ENCODE results near the gene SLC4A2.

SLC4A2 gene

DNA sequence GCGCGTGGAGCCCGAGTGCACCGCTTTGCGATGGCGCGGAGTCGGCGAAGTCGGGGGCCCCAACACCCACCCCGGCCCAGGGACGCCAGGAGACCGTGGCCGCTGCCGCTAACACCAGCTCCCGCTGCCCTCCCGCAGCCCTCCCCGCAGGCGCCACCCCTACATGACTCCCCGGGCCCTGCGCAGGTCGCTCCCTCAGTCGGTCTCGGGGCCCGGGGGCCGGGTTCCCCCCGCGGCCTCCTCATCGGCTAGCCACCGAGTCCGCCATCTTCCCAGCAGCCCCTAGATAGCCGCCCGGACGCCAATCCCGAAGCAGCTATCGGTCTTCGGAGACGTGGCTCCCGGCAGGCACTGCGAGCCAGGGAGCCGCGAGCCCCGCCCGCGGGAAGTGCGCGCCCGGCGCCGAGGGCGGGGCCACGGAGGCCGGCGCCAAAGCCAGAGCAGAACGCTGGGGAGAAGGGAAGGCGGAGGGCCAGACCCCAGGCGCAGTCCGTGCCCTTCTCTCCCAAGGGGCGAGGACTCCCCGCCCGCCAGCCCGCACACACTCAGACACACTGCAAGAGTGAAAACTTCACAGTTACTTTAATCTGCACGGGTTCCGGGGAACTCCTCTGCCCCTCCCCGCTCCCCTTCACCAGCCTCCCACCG is 21.3 kb downstream of the SLC4A2 start, which contains the start of gene FASTK:
TSS of gene FASTK (minus strand) at position 288 of the 648 bp plus-strand sequence. CDS start at position 245, 43 bp downstream.
- peak; percentile 46 for DNase-seq (ENCODE audit: low read depth)
- peak within 1 kb of the TSS; percentile 96 for H3K4me3 ChIP-seq (ENCODE audit: control insufficient read depth, low read depth, low read length)
- TF ChIP-seq, protein P1, sequence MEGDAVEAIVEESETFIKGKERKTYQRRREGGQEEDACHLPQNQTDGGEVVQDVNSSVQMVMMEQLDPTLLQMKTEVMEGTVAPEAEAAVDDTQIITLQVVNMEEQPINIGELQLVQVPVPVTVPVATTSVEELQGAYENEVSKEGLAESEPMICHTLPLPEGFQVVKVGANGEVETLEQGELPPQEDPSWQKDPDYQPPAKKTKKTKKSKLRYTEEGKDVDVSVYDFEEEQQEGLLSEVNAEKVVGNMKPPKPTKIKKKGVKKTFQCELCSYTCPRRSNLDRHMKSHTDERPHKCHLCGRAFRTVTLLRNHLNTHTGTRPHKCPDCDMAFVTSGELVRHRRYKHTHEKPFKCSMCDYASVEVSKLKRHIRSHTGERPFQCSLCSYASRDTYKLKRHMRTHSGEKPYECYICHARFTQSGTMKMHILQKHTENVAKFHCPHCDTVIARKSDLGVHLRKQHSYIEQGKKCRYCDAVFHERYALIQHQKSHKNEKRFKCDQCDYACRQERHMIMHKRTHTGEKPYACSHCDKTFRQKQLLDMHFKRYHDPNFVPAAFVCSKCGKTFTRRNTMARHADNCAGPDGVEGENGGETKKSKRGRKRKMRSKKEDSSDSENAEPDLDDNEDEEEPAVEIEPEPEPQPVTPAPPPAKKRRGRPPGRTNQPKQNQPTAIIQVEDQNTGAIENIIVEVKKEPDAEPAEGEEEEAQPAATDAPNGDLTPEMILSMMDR (IDR thresholded peaks at IDR 0.05; ENCODE audit: control insufficient read depth, insufficient read depth, low read depth, low read length, missing control alignments) = no peak

DNA sequence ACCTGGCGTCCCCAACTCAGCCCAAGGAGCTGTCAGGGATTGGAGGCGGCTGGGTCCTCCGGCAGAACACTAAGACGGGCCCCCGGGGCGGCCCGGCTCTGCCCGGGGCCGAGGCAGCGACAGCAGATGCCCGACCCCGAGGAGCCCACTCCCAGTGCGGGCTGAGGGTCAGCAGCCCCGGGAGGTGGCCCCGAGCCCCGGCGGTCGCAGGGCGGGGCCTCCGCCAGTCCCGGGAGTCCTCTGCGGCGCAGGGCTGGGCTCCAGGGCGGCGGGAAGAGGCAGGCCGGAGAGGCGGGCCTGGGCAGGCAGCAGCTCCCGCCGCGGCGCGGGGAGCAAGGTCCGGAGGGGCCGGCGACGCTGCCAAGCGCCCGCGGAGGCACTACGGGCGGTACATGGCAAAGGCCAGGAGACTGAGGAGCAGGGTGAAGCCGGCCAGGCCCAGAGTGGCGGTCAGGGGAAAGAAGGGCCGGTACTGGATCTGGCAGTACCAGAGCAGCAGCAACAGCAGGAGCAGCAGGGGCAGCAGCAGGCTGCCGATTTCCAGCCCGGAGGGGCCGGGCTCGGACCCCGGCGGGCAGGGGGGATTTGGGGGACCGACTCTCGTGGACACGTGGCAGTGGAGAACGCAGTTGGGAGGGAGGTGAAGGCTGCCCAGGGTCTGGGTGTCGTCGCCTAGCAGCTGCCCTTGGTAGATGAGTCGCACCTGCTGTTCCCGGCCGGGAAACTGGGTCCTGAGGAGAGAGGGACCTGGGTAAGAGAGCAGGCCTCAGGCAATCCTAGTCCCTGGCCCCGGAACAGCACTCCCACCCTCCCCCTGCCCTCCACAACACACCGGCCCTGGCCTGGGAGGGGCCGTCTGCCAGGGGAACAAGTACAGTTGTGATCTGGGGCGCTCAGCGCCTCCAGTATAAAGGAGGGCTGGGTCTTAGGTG is 22.0 kb downstream of the SLC4A2 start:
- H3K4me3 ChIP-seq (ENCODE audit: control insufficient read depth, low read depth, low read length) = peak overlapping the region; percentile 88
- no peak for DNase-seq (ENCODE audit: low read depth)
- TF ChIP-seq, protein P1 (IDR thresholded peaks at IDR 0.05; ENCODE audit: control insufficient read depth, insufficient read depth, low read depth, low read length, missing control alignments) = no peak

DNA sequence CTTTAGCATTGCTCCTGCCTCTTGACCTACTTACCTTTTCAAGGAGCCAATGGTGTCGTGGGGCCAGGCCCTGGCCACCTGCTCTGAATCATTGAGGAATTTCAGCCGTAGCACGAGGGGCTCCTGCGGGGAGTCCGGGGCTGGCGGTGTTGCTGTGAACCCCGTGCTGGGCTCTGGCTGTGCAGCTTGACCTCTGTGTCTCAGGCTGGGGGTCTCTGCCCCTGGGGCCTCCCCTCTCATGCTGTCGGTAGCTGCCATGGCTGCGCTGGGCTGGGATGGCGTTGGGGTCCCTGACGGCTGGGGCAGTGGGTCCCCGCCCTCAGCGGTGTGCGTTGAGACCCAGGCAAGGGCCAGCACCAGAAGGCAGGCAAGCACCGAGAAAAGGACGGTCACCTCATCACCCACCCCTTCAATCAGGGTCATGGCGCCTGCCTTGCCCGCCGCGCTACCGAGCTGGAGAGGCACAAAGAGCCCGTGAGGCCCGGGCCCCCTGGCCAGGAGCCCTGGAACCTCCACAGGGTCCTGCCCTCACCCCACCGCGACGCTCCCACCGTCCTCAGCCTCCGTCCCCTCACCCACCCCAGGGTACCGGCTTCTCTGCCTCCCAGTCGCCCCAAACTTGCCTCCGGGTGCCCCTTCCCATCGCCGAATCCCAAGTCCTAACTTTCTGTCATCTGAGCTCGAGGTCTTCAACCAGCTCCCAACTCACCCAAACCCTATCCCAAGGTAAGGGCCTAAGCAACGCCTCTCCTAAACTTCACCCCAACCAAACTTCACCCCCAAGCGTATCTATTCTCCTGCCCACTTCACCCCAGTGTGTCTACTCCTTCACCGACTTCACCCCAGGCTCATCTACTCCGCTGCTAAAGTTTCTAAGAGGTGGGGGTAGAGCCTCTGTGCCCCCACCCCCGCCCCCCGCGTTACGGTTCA is 23.0 kb downstream of the SLC4A2 start:
- TF ChIP-seq, protein P1 (IDR thresholded peaks at IDR 0.05; ENCODE audit: control insufficient read depth, insufficient read depth, low read depth, low read length, missing control alignments) = no peak
- DNase-seq (ENCODE audit: low read depth) = no peak
- peak overlapping the region; percentile 88 for H3K4me3 ChIP-seq (ENCODE audit: control insufficient read depth, low read depth, low read length)

DNA sequence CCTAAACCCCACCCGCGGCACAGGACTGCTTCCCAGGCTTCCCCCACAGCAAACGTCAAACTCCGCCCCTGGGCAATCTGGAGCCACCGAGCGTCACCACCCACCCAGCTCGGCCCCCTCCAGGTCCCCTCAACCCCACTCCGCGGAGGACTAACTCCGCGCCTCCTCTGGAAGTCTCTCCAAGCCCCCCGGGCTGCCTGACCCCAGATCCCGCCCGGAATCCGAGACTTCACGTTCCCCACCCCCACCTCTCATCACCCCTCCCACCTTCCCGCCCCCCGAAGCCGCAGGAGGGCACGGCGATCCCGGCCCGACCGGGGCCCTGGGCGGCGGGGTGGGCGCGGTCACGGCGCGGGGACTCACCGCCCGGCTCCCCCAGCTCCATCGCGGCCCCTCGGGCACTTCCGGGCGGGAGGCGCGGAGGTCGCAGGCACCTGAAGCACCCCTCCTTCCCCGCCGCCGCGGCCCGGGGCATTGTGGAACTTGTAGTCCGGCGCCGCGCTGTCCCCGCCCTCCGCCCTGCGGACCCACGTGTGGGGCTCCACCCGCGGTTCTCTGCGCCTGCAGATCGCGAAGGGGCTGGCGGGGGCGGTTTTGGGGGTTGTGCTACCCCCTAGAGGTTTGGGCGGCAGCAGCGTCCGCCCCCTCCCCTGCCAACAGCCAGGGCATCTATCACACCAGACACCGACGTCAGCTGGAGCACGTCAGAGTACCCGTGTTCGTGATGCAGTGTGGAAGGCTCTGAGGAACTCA is 23.9 kb downstream of the SLC4A2 start, which contains the start of gene TMUB1:
TSS of gene TMUB1 (minus strand) at position 423 of the 753 bp plus-strand sequence. CDS start 930 bp downstream, outside the sequence.
- H3K4me3 ChIP-seq (ENCODE audit: control insufficient read depth, low read depth, low read length) = peak within 1 kb of the TSS; percentile 88
- DNase-seq (ENCODE audit: low read depth) = no peak
- TF ChIP-seq, protein P1 (IDR thresholded peaks at IDR 0.05; ENCODE audit: control insufficient read depth, insufficient read depth, low read depth, low read length, missing control alignments) = no peak

DNA sequence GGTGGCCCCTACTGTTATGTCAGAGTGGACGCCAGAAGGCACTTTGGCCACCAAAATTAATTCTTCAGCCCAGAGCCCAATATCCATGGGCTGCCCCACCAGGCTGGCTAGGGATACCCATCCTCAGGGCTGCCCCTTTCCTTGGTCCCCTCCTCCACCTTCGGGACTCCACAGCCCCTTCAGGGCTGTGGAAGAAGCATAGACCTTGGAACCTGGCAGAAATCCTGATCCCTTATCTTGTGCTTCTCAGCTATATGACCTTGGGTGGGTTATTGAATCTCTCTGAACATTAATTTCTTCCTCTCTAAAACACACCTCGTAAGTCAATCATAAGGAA is 24.4 kb downstream of the SLC4A2 start:
- no peak for DNase-seq (ENCODE audit: low read depth)
- peak overlapping the region; percentile 88 for H3K4me3 ChIP-seq (ENCODE audit: control insufficient read depth, low read depth, low read length)
- TF ChIP-seq, protein P1 (IDR thresholded peaks at IDR 0.05; ENCODE audit: control insufficient read depth, insufficient read depth, low read depth, low read length, missing control alignments) = no peak

Measured in AG09309 (cell line).